ENCODE results near the gene PIK3C2B.

GRCh38 chr1:204468766-204469302 is 25.8 kb downstream of the PIK3C2B start:
- TF ChIP-seq, protein P1, sequence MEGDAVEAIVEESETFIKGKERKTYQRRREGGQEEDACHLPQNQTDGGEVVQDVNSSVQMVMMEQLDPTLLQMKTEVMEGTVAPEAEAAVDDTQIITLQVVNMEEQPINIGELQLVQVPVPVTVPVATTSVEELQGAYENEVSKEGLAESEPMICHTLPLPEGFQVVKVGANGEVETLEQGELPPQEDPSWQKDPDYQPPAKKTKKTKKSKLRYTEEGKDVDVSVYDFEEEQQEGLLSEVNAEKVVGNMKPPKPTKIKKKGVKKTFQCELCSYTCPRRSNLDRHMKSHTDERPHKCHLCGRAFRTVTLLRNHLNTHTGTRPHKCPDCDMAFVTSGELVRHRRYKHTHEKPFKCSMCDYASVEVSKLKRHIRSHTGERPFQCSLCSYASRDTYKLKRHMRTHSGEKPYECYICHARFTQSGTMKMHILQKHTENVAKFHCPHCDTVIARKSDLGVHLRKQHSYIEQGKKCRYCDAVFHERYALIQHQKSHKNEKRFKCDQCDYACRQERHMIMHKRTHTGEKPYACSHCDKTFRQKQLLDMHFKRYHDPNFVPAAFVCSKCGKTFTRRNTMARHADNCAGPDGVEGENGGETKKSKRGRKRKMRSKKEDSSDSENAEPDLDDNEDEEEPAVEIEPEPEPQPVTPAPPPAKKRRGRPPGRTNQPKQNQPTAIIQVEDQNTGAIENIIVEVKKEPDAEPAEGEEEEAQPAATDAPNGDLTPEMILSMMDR (IDR thresholded peaks at IDR 0.05; ENCODE audit: poor library complexity, severe bottlenecking): no peak
- TF ChIP-seq EP300 (conservative IDR thresholded peaks at IDR 0.05; ENCODE audit: poor library complexity, severe bottlenecking) (no peak), TAF1 (IDR thresholded peaks at IDR 0.05; ENCODE audit: low read depth) (no peak), RAD21 (conservative IDR thresholded peaks at IDR 0.05) (no peak)

Data from neural cell (in vitro differentiated cells).